COLO668 (cell line): Measurements from ENCODE around the gene CNDP1.

Source experiments
- DNase-seq: peaks from one replicate; lab custom pipeline; 2025; ENCODE audit not compliant: unreplicated experiment; lab: John Stamatoyannopoulos, UW

CNDP1 gene

GRCh38 chr18:74623047-74623816 is 88.9 kb downstream of the CNDP1 start:
- no peak for DNase-seq

GRCh38 chr18:74624466-74624865 is 90.2 kb downstream of the CNDP1 start:
- no peak for DNase-seq

GRCh38 chr18:74625157-74625556 is 90.9 kb downstream of the CNDP1 start:
- DNase-seq = no peak

- DNase-seq = no peak
These were observed 92.0 kb downstream of the CNDP1 start for GRCh38 chr18:74626049-74626874.

- no peak for DNase-seq
These were observed 96.5 kb downstream of the CNDP1 start for GRCh38 chr18:74630804-74631203.

GRCh38 chr18:74631212-74631611 is 96.9 kb downstream of the CNDP1 start:
- no peak for DNase-seq

GRCh38 chr18:74631623-74632350 is 97.5 kb downstream of the CNDP1 start:
- DNase-seq = no peak

- DNase-seq = no peak
These were observed 98.0 kb downstream of the CNDP1 start for GRCh38 chr18:74632351-74632679.

- DNase-seq = no peak
These were observed 98.6 kb downstream of the CNDP1 start for GRCh38 chr18:74632856-74633255.

- no peak for DNase-seq
These were observed 99.5 kb downstream of the CNDP1 start for GRCh38 chr18:74633652-74634352.

- DNase-seq = no peak
These were observed 101.1 kb downstream of the CNDP1 start for GRCh38 chr18:74635224-74635975.
